ENCODE results near the gene ZNF557.

Gene ZNF557

DNA sequence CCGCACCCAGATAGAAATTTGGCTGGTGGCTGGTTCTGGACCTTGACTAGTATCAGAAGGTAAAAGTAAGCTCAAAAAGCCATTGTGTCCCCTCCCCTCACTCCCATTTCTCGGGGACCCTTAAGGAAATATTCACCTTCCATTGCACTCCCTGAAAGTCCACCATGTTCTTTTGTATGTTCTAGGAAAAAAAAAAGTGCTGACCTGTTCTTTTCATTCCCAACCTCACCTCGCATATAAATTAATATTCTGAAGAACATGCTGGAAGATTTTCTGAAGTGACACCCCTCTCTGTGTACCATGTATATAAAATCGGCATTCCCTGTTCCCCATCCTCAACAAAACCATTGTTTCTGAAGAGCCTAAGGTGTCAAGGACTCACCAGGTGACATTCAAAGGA is 43.2 kb downstream of the ZNF557 start:
- TF ChIP-seq, protein P1, sequence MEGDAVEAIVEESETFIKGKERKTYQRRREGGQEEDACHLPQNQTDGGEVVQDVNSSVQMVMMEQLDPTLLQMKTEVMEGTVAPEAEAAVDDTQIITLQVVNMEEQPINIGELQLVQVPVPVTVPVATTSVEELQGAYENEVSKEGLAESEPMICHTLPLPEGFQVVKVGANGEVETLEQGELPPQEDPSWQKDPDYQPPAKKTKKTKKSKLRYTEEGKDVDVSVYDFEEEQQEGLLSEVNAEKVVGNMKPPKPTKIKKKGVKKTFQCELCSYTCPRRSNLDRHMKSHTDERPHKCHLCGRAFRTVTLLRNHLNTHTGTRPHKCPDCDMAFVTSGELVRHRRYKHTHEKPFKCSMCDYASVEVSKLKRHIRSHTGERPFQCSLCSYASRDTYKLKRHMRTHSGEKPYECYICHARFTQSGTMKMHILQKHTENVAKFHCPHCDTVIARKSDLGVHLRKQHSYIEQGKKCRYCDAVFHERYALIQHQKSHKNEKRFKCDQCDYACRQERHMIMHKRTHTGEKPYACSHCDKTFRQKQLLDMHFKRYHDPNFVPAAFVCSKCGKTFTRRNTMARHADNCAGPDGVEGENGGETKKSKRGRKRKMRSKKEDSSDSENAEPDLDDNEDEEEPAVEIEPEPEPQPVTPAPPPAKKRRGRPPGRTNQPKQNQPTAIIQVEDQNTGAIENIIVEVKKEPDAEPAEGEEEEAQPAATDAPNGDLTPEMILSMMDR (IDR thresholded peaks at IDR 0.05; ENCODE audit: low read depth, low read length) = no peak
- H3K4me3 ChIP-seq (ENCODE audit: low read depth, low read length) = no peak overlapping the region

DNA sequence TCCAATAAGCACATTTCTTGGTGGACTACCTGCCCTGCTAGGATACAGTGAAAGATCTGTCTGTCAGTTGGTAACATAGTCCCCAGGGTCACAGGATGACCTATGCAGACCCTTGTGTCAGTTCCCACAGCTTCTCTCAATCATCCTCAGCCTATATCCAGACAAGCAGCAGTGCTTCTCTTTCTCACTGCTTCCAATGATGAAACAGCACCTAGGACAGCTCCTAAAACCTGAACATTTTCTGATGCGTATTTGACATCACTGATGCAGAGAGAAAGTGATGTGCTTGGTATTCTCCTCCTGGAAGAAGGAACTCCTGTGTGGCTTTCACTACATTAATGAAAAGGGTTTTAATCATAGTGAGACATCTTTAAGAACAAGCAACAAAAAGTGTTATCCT is 43.7 kb downstream of the ZNF557 start:
- TF ChIP-seq, protein P1 (IDR thresholded peaks at IDR 0.05; ENCODE audit: low read depth, low read length) = no peak

DNA sequence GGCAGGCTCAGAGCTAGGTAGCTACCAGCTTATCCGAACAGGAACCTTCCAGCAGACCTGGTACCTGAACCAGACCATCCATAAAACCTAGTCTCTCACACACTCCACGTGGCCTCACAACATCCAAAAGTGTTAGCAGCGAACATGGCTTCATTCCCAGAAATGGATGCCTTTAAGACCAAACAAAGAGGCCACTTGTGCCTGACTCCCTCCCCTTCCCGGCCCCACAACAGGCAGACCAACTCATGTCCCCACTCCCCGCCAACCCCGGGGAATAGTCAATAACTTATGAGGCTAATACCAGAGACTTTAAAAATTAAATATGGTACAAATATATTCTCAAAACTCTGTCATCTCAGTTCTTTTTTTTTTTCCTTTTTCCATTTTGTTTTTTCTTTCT is 46.2 kb downstream of the ZNF557 start:
- TF ChIP-seq, protein P1 (IDR thresholded peaks at IDR 0.05; ENCODE audit: low read depth, low read length) = no peak

More for the DNA sequence above, 43.7 kb downstream of the ZNF557 start:
- H3K4me3 ChIP-seq (ENCODE audit: low read depth, low read length) = no peak overlapping the region

DNA sequence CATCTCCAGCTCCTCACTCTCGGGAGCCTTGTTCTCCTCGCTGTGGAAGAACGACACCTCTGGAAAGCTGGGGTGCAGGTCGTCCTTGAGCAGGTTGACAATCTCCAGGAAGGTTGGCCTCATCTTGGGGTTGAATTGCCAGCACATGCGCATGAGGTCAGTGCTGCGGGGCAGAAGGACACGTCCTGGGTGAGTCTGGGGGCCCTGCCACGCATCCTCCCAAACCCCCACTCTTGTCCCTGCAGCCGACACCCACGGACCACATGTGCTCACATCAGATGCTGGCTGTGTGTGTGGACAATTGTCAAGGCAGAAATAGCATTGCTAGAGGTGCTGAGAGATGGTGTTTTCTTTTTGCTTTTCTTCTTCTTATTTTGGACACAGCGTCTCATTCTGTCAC is 47.7 kb downstream of the ZNF557 start:
- TF ChIP-seq, protein P1 (IDR thresholded peaks at IDR 0.05; ENCODE audit: low read depth, low read length) = no peak
- H3K4me3 ChIP-seq (ENCODE audit: low read depth, low read length) = no peak overlapping the region

More for the DNA sequence above, 46.2 kb downstream of the ZNF557 start:
- no peak overlapping the region for H3K4me3 ChIP-seq (ENCODE audit: low read depth, low read length)

DNA sequence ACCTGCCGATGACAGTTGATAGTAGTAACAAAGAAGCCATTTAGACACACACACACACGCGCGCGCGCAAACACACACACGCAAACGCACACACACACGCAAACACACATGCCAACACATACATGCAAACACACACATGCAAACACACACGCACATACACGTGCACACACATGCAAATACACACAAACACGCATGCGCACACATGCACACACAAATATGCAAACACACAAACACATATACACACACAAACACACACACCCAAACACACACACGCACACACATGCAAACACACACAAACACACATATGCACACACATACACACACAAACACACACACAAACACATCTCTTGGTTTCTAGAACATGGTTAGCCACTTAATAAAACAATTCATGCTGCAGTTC is 50.1 kb downstream of the ZNF557 start:
- no peak overlapping the region for H3K4me3 ChIP-seq (ENCODE audit: low read depth, low read length)
- TF ChIP-seq, protein P1 (IDR thresholded peaks at IDR 0.05; ENCODE audit: low read depth, low read length) = no peak

DNA sequence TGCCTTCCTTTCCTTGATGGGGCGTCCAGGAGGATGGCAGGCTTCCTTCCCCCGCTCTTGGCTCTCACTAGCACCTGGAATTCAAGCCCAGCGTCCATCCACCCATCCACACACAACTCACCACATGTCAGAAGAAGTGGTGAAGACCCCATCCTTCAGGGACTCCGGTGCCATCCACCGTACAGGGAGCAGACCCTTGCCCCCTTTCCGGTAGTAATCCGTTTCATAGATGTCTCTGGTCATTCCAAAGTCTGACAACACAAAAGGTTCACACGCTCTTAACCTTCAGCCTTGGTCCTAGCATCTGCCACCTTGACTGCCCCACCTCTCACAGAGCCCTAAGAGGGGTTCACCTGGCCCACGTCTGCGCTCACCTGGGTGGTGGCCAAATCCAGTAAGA is 51.0 kb downstream of the ZNF557 start:
- TF ChIP-seq, protein P1 (IDR thresholded peaks at IDR 0.05; ENCODE audit: low read depth, low read length) = no peak

DNA sequence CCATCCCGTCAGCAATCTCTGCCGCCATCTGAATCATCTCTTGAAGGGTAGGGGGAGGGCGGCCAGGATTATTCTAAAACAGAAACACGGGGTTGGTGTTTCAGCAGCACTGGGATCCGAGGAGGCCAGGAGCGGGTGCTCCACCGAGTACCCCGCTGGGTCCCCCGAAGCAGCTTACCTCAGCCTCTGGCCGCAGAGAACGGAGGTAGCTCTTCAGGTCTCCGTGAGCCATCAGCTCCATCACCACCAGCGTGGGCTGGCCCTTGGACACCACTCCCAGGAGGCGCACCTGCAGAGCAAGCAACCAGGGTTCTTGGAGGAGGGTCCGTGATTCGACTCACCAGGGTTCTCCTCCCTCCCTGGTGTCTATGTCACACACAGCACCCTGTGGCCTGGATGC is 53.2 kb downstream of the ZNF557 start:
- TF ChIP-seq, protein P1 (IDR thresholded peaks at IDR 0.05; ENCODE audit: low read depth, low read length) = no peak
- H3K4me3 ChIP-seq (ENCODE audit: low read depth, low read length) = no peak overlapping the region

More for the DNA sequence above, 51.0 kb downstream of the ZNF557 start:
- no peak overlapping the region for H3K4me3 ChIP-seq (ENCODE audit: low read depth, low read length)

Data from WI38 (cell line).